H1 (cell line): Measurements from ENCODE around the gene IL6ST. TPM values are rescaled to one million over a fixed set of nuclear protein-coding genes. Genes with fewer than 3 reads are reported as not detected.

ENCODE experiments used
- CBX8 ChIP-seq: fragments of 300-800, 300-1000 bp; sonication (generic); IDR thresholded peaks from 2 replicates; pipeline ENCODE4 v1.7.1; 2016; ENCODE audit warnings: low read depth, low read length, borderline replicate concordance
- CHD2 ChIP-seq: IDR thresholded peaks from 2 replicates; pipeline ENCODE4 v1.6.1; 2012; ENCODE audit warnings: low read length, improper control_type of control experiment
- HDAC2 ChIP-seq, 2 experiments: fragments of 300-600 bp in 1 of 2; sonication (generic) in 1 of 2; IDR thresholded peaks; 2 replicates each; pipeline ENCODE4 v1.6.1; 2011 to 2012; ENCODE audit warnings: low read depth in 2 of 2, low read length in 2 of 2, mild to moderate bottlenecking in 2 of 2, moderate library complexity in 2 of 2, borderline replicate concordance in 1 of 2, inconsistent platforms in 1 of 2
- MAFK ChIP-seq: IDR thresholded peaks from 2 replicates; pipeline ENCODE4 v1.6.1; 2012; ENCODE audit warnings: low read depth, mild to moderate bottlenecking, improper control_type of control experiment, low read length
- RBBP5 ChIP-seq: IDR thresholded peaks from 2 replicates; pipeline ENCODE4 v1.7.1; 2012; ENCODE audit warnings: low read depth, mild to moderate bottlenecking, inconsistent platforms, low read length, moderate library complexity, borderline replicate concordance
- RNF2 ChIP-seq: fragments of 200-900, 300-1000 bp; sonication (generic); IDR thresholded peaks from 2 replicates; pipeline ENCODE4 v1.7.1; 2016; ENCODE audit warnings: borderline replicate concordance, low read depth, mild to moderate bottlenecking, antibody characterized with exemption, low read length; ENCODE audit not compliant: poor library complexity, severe bottlenecking; ENCODE audit errors: missing control alignments
- polyA plus RNA-seq, 7 experiments: library from polyadenylated mRNA; depleted of rRNA in 3 of 7; stranded (reverse) in 5 of 7; unstranded in 2 of 7; fragments of >200 nt in 5 of 7; fragments of 200-250 nt in 2 of 7; gene quantifications; 1 replicate in 5 of 7; 2 replicates in 1 of 7; 4 replicates in 1 of 7; pipeline versions ENCODE4 v1.2.1 to v1.2.3, GENCODE V29; 2011 to 2013; ENCODE audit warnings: missing spikeins in 2 of 7, mixed read lengths in 2 of 7
- total RNA-seq: library from RNA; stranded (reverse); fragmentation: NEBNext Ultra II Directional; extraction: Animal tissue kit (Norgen Biotek cat#: 25700); gene quantifications from 2 replicates; pipeline ENCODE4 v1.2.1, GENCODE V29; 2021
- TF ChIP-seq, protein P1 (sequence below): fragments of 300-600 bp; sonication (generic); IDR thresholded peaks from 2 replicates; pipeline ENCODE4 v1.7.1; 2012; ENCODE audit warnings: low read length, moderate library complexity, mild to moderate bottlenecking, inconsistent platforms; ENCODE audit not compliant: insufficient replicate concordance
- TF ChIP-seq, protein P2 (sequence below): IDR thresholded peaks from 2 replicates; pipeline ENCODE4 v1.6.1; 2012; ENCODE audit warnings: low read length, inconsistent platforms

The IL6ST gene
- total and polyA plus RNA-seq, 2 of the 8 experiments (the other 6 are each of a cell fraction or from before 2014, with no cell fraction given), result 1.4 to 11.1 TPM

DNA sequence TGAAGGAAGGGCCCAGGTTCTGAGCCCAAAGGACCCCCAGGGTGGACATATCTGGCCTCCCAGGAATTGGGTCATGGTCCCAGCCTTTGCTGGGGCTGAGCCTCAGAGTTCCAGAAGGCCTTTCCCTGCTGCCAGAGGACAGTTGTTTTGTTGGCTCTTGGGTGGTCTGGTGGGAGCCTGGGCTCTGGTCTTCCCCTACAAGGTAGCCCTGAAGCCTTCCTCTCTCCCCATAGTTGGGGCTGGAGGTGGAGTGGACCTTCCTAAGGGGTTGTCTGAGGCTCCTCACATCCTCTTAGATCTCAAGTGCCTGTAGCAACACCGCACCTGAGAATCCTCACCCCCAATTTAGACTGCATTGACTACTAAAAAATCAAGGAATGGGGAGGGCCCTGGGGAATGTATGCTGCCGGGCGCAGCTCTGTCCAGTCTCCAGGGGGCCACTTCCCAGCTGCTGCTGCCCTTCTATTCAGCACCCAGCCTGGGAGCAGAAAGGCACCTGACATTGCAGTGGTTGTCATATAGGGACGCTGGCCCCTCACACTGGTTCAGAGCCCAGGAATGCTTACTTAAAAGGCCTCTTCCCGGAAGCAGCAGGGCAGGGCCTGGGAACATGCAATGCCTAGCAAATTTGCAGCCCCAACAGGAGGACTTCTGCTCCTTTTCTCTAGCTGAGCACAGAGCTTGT is 77.2 kb downstream of the IL6ST start (continued):
- TF ChIP-seq, protein P1, sequence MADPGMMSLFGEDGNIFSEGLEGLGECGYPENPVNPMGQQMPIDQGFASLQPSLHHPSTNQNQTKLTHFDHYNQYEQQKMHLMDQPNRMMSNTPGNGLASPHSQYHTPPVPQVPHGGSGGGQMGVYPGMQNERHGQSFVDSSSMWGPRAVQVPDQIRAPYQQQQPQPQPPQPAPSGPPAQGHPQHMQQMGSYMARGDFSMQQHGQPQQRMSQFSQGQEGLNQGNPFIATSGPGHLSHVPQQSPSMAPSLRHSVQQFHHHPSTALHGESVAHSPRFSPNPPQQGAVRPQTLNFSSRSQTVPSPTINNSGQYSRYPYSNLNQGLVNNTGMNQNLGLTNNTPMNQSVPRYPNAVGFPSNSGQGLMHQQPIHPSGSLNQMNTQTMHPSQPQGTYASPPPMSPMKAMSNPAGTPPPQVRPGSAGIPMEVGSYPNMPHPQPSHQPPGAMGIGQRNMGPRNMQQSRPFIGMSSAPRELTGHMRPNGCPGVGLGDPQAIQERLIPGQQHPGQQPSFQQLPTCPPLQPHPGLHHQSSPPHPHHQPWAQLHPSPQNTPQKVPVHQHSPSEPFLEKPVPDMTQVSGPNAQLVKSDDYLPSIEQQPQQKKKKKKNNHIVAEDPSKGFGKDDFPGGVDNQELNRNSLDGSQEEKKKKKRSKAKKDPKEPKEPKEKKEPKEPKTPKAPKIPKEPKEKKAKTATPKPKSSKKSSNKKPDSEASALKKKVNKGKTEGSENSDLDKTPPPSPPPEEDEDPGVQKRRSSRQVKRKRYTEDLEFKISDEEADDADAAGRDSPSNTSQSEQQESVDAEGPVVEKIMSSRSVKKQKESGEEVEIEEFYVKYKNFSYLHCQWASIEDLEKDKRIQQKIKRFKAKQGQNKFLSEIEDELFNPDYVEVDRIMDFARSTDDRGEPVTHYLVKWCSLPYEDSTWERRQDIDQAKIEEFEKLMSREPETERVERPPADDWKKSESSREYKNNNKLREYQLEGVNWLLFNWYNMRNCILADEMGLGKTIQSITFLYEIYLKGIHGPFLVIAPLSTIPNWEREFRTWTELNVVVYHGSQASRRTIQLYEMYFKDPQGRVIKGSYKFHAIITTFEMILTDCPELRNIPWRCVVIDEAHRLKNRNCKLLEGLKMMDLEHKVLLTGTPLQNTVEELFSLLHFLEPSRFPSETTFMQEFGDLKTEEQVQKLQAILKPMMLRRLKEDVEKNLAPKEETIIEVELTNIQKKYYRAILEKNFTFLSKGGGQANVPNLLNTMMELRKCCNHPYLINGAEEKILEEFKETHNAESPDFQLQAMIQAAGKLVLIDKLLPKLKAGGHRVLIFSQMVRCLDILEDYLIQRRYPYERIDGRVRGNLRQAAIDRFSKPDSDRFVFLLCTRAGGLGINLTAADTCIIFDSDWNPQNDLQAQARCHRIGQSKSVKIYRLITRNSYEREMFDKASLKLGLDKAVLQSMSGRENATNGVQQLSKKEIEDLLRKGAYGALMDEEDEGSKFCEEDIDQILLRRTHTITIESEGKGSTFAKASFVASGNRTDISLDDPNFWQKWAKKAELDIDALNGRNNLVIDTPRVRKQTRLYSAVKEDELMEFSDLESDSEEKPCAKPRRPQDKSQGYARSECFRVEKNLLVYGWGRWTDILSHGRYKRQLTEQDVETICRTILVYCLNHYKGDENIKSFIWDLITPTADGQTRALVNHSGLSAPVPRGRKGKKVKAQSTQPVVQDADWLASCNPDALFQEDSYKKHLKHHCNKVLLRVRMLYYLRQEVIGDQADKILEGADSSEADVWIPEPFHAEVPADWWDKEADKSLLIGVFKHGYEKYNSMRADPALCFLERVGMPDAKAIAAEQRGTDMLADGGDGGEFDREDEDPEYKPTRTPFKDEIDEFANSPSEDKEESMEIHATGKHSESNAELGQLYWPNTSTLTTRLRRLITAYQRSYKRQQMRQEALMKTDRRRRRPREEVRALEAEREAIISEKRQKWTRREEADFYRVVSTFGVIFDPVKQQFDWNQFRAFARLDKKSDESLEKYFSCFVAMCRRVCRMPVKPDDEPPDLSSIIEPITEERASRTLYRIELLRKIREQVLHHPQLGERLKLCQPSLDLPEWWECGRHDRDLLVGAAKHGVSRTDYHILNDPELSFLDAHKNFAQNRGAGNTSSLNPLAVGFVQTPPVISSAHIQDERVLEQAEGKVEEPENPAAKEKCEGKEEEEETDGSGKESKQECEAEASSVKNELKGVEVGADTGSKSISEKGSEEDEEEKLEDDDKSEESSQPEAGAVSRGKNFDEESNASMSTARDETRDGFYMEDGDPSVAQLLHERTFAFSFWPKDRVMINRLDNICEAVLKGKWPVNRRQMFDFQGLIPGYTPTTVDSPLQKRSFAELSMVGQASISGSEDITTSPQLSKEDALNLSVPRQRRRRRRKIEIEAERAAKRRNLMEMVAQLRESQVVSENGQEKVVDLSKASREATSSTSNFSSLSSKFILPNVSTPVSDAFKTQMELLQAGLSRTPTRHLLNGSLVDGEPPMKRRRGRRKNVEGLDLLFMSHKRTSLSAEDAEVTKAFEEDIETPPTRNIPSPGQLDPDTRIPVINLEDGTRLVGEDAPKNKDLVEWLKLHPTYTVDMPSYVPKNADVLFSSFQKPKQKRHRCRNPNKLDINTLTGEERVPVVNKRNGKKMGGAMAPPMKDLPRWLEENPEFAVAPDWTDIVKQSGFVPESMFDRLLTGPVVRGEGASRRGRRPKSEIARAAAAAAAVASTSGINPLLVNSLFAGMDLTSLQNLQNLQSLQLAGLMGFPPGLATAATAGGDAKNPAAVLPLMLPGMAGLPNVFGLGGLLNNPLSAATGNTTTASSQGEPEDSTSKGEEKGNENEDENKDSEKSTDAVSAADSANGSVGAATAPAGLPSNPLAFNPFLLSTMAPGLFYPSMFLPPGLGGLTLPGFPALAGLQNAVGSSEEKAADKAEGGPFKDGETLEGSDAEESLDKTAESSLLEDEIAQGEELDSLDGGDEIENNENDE, result no peak
- TF ChIP-seq CBX8, result no peak
- TF ChIP-seq RBBP5, result no peak
- no peak for TF ChIP-seq RNF2
- TF ChIP-seq MAFK, result no peak
- TF ChIP-seq, protein P2, sequence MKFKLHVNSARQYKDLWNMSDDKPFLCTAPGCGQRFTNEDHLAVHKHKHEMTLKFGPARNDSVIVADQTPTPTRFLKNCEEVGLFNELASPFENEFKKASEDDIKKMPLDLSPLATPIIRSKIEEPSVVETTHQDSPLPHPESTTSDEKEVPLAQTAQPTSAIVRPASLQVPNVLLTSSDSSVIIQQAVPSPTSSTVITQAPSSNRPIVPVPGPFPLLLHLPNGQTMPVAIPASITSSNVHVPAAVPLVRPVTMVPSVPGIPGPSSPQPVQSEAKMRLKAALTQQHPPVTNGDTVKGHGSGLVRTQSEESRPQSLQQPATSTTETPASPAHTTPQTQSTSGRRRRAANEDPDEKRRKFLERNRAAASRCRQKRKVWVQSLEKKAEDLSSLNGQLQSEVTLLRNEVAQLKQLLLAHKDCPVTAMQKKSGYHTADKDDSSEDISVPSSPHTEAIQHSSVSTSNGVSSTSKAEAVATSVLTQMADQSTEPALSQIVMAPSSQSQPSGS, result no peak
- no peak for TF ChIP-seq CHD2
- no peak for TF ChIP-seq HDAC2 (IDR thresholded peaks at IDR 0.05; ENCODE audit: borderline replicate concordance in 1 of 2, low read depth in 2 of 2, low read length in 2 of 2)
